ENCODE measurements around the gene MRPL34.

- no peak for TF ChIP-seq POLR2AphosphoS5 (IDR thresholded peaks at IDR 0.05)
- no peak for TF ChIP-seq CTCF (IDR thresholded peaks at IDR 0.05)
- no peak for TF ChIP-seq POLR2A (IDR thresholded peaks at IDR 0.05)
Observed at GRCh38 chr19:17303940-17304267, 1.8 kb upstream of the MRPL34 start.

All from breast epithelium (tissue), 3 donors.